Kidney epithelial cell (primary cell): ENCODE results near the gene NRAP. TPM values are rescaled to one million over a fixed set of nuclear protein-coding genes. Genes with fewer than 3 reads are reported as not detected.

Source experiments
- DNase-seq: peaks from one replicate; pipeline ENCODE4 v3.0.0-alpha.2; 2010; ENCODE audit warnings: low read depth
- H3K27me3 ChIP-seq: 2 replicates; pipeline ENCODE4 v1.6.0; 2011; ENCODE audit warnings: low read length; ENCODE audit not compliant: control insufficient read depth, insufficient read depth
- H3K36me3 ChIP-seq: 2 replicates; pipeline ENCODE4 v1.5.1; 2011; ENCODE audit warnings: low read length; ENCODE audit not compliant: control insufficient read depth, insufficient read depth
- H3K4me3 ChIP-seq: 2 replicates; pipeline ENCODE4 v1.5.1; 2011; ENCODE audit warnings: low read depth, mild to moderate bottlenecking, control low read depth, low read length
- CTCF ChIP-seq: IDR thresholded peaks from 2 replicates; pipeline ENCODE4 v1.5.1; 2011; ENCODE audit warnings: mild to moderate bottlenecking, moderate library complexity, low read length, control low read depth, inconsistent platforms; ENCODE audit not compliant: insufficient read depth, poor library complexity, severe bottlenecking
- total RNA-seq: library from RNA; depleted of rRNA; stranded (reverse); fragments of >200 nt; gene quantifications from 2 replicates; pipeline ENCODE4 v1.2.3, GENCODE V29; 2015

The NRAP gene
- total RNA-seq, 1 donor from 2014 or later = not detected

- peaks cover 2% of the 10 kb centered on the region for H3K27me3 ChIP-seq
- no peaks in the 10 kb centered on the region for H3K36me3 ChIP-seq
- H3K4me3 ChIP-seq = no peak overlapping the region
- TF ChIP-seq CTCF = no peak
- no peak for DNase-seq
These were observed 80.3 kb downstream of the NRAP start for GRCh38 chr10:113583571-113583970.

GRCh38 chr10:113581092-113581491 lies 82.7 kb downstream of the NRAP start:
- Histone ChIP-seq H3K4me3 (no peak overlapping the region), H3K27me3 (peaks cover 2% of the 10 kb centered on the region), H3K36me3 (no peaks in the 10 kb centered on the region)
- no peak for TF ChIP-seq CTCF
- DNase-seq = no peak

- H3K4me3 ChIP-seq = no peak overlapping the region
- no peak for DNase-seq
- H3K36me3 ChIP-seq = no peaks in the 10 kb centered on the region
- no peaks in the 10 kb centered on the region for H3K27me3 ChIP-seq
- no peak for TF ChIP-seq CTCF
These were observed 85.1 kb downstream of the NRAP start for GRCh38 chr10:113578773-113579172.

- Histone ChIP-seq H3K27me3 (no peaks in the 10 kb centered on the region), H3K36me3 (no peaks in the 10 kb centered on the region), H3K4me3 (no peak overlapping the region)
- no peak for TF ChIP-seq CTCF
- DNase-seq = no peak
These were observed 87.0 kb downstream of the NRAP start for GRCh38 chr10:113576852-113577251.

GRCh38 chr10:113573368-113573767 lies 90.5 kb downstream of the NRAP start:
- no peaks in the 10 kb centered on the region for H3K36me3 ChIP-seq
- peaks cover 2% of the 10 kb centered on the region for H3K27me3 ChIP-seq
- H3K4me3 ChIP-seq = no peak overlapping the region
- TF ChIP-seq CTCF = no peak
- DNase-seq = no peak

- TF ChIP-seq CTCF = no peak
- no peaks in the 10 kb centered on the region for H3K36me3 ChIP-seq
- no peak for DNase-seq
- no peak overlapping the region for H3K4me3 ChIP-seq
- peaks cover 2% of the 10 kb centered on the region for H3K27me3 ChIP-seq
These were observed 91.1 kb downstream of the NRAP start for GRCh38 chr10:113572520-113573290.
